OCI-M2 (cell line): ENCODE measurements around the gene ANKRD66.

ENCODE experiments used
- DNase-seq: peaks from one replicate; lab custom pipeline; 2025; ENCODE audit not compliant: unreplicated experiment; lab: John Stamatoyannopoulos, UW

Gene ANKRD66

DNA sequence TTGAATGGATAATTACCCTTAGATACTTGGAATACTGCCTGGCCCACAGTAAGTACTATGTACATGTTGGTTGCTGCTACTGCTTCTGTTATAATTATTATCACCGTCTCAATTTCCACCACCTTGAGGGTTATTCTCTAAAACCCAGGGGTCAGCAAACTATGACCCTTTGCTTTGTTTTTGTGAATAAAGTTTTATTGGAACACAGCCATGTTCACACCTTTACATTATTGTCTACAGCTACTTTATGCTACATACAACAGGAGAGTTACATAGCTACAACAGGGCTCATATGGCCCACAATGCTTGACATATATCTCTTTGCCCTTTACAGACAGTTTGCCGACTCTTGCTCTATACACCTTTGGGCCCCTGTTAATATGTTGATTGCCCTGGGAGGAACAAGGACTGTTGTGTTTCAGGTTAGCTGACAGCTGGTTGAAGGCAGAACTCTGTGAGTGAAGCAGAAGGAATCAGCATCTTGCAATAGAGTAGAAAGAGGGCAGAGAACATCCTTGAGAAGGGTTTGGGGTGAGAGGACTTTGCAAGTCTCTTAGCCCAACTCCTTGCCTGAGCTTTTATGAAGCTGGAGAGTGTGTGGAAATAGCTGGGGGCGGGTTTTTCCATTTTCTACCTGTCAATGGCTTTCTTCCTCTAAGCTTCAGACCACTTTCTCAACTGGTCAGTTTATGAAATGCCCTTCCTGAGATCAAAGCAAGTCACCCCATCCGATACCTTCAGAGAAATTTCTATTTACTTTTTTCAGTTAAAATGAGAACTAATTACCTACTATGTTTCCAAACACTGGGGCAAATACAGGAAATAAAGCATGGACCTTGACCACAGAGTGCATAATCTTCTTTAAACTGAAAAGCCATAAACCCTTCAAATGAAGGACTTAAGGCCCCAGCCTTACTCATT is 43.0 kb downstream of the ANKRD66 start:
- DNase-seq = no peak

DNA sequence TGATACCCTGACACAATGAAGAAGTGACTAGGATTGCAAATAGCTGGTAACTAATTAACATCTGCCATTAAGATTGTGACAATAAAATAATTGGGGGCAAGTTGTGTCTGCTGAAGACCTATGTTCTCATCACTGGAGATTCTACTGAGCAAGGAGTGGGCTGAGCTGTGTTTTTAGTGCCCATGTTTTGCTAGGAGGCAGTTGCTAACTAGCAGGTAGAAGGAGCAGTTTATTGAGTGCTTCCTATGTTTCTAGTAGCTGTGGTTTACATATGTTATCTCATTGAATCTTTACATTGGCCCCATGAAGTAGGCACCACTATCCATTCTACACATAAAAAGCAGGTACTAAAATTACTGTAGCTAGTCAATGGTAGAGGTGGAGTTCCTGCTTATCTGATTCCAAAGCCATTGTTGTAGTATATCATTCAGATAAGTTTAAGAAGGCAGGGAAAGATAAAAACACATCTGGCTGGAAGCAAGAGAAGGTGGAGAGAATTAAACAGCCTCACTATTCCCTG is 43.7 kb downstream of the ANKRD66 start:
- DNase-seq = no peak

DNA sequence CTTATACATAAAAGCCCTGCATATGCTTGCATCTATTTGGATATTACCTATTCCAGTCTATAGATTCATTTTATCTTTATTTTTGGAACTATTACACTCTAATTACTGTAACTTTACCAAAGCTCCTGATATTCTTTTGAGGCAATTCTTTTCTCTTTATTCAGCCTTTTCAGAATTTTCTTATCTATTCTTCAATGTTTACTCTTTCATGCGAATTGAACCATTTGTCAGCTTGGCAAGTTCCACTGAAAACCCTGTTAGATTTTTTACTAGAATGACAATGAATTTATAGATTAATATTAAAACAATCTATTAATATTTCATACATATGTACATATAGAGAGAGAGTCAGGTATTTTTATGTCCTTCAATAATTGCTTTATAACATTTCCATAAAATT is 45.9 kb downstream of the ANKRD66 start:
- DNase-seq = no peak

DNA sequence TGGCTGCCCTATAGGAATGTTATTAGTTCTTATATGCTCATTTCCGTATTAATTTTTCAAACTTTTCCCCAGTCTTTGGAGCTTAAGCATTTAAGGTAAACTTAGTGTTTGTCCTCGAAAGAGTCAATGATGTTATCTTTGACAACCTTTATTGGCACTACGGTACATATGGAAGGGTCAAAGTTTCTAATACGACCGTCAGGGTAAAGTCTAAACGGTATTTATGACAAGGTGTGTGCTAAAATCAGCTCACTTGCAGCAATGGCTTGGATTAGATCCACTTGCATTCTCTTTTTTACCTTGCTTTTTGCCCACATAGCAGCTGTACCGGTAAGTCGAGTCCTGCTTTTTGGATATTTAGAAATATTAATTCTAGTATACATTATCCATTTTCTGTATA is 46.4 kb downstream of the ANKRD66 start, which contains the start of gene MEP1A:
Gene MEP1A (plus strand): TSS at position 252 of the 400 bp plus-strand sequence. CDS start 10 bp downstream, at position 262.
- DNase-seq = no peak

DNA sequence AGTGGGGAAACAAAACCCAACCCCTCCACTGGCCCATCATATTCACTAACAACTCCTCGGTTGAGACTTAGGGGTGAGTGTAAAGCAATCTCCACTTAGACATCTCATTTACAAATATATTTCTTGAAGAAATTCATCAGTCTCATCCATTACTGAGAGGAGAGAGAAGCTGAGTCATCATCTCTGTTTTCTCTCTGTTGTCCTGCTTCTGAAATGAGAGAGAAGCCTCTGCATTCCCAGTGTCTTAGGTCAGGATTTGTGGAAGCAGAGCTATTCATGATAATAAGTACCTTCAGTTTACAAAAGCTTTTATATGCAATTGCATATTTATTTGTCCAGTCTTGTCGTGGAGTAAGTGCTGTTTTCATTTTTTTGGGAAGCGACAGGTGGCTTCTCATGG is 47.3 kb downstream of the ANKRD66 start:
- no peak for DNase-seq

DNA sequence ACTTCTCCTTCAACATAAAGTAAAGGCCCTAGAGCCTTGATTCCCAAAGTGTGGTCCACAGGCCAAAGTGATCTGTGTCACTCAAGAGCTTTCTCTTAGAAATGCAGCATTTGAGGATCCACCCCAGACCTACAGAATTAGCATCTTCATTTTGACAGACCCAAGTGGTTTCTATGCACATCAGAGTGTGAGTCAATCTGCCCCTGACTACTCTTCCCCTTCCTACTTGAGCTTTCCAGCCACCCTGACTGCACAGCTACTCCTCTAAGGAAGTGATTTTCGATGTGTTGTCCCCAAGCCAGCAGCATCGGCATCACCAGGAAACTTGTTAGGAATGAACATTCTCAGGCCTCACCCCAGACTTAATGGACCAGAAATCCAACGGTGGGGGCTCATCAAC is 49.1 kb downstream of the ANKRD66 start:
- no peak for DNase-seq

DNA sequence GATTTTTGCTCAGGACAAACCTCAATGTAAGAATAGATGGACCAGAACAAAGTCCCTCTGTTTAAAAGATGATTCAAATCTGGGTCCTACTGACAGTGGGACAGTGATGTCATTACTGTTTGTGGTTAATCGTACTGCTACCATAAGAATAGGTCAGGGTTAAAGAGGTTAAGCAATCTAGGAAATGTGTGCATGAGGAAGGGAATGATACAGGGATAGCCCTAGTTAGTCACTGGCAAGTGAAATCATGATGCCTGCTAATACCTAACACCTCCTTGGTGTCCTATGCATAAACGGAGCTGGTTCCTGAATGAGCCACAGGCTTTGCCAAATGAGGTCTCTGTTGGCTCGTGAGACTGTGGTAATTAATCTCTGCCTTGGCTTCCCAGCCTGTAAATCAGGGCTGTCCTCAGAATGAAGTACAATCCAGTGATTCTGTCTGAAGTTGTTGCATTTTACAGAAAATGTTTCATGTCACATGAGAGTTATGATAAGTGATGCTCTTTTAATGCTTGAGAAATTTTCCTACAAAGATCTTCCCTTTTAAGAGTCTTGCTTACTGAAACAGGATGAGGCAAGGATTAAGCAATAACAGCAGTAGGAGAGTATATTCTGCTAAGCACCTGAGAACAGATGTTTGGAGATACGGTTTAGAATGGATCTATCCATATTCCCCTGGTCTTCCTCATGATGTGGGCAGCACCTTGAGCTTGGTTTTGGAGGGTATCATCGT is 50.3 kb downstream of the ANKRD66 start:
- DNase-seq = no peak

DNA sequence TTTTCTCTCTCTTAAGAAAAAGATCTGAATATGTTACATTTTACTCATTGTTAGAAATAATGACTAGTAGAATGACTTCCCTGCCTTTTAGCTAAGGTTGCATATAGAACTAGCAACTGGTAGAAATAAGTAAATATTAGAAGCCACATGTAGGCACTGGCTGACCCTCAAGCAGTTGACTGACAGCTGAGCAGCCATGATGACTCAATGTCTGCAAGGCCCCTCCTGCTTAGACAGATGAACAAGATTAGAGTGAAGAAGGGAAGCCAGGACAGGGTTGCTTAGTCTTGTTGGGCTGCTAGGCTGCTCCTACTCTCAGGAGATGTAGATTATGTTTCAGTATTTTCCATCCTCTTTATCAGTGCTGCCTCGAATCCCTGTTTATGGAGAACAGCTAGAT is 52.9 kb downstream of the ANKRD66 start:
- DNase-seq = no peak

DNA sequence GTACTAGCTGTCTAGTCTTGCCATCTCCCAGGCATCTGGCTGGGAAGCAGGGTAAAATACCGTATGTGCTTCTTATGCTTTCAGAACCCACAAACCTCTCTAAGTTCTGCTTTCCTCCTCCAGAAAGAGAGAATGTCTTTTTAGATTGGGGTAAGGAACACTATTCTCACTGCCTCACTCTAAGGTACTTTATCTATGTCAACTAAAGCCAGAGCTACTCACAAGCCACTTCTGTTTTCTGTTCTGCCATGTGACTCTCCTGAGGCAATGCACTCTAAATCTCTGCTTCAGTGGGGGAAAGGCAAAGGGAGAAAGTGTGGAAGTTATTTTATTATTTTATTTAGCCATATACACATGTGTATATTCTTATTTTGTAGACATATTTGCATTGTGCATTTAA is 62.1 kb downstream of the ANKRD66 start:
- DNase-seq = no peak
